ENCODE data around the gene KIAA1671. TPM values are rescaled to one million over a fixed set of nuclear protein-coding genes. Genes with fewer than 3 reads are reported as not detected.

KIAA1671 gene
- total and polyA plus RNA-seq, 2 donors: 4.1 to 8.0 TPM

DNA sequence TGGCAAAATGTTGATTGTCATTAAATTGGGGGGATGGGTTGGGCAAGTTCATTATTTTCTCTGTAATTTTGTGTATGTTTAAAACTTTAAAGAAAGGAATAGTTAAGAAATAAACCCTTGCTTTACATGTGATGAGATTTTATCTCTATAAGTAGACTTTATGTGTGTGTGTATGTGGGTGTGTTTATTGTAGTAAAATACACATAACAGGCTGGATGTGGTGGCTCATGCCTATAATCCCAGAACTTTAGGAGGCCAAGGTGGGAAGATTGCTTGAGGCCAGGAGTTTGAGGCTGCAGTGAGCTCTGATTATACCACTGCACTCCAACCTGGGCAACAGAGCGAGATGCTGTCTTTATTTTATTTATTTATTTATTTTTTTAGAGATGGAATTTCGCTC lies 83.2 kb downstream of the KIAA1671 start:
- Histone ChIP-seq H3K27ac (ENCODE audit: low read depth in 1 of 2, low read length in 1 of 2) (no peak overlapping the region), H3K27me3 (ENCODE audit: control insufficient read depth in 2 of 2, insufficient read depth in 1 of 2, low read length in 1 of 2) (no peaks in the 10 kb centered on the region), H3K9me3 (ENCODE audit: control insufficient read depth in 2 of 2, insufficient read depth in 1 of 2, low read length in 1 of 2) (no peaks in the 10 kb centered on the region), H3K4me1 (ENCODE audit: control insufficient read depth in 2 of 2, insufficient read depth in 2 of 2, low read length in 2 of 2) (no peaks in the 10 kb centered on the region), H3K36me3 (ENCODE audit: control insufficient read depth in 2 of 2, insufficient read depth in 2 of 2, low read length in 1 of 2) (no peaks in the 10 kb centered on the region), H3K4me3 (ENCODE audit: low read length in 2 of 2) (no peak overlapping the region)
- DNase-seq (ENCODE audit: low read depth in 6 of 9, low spot score in 9 of 9): no peak
- WGBS: 96% methylated on average over 2 of the region's 2 CpGs

DNA sequence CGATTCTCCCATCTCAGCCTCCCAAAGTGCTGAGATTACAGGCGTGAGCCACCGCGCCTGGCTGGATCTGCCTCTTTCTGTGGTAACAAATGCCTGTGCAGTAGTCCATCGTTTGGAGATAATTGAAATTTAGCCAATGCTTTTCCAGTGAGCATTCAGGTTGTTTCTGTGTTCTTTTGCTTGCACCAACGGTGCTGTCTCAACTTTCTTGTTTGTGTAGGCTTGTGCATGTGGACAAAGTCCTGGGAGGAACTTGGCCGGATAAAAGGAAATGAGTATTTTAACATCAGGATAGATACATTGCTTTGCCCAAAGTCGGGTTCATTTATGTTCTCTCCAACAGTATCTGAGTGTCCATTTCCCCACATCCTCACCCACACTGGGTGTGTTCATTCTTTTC lies 85.7 kb downstream of the KIAA1671 start:
- Histone ChIP-seq H3K4me1 (ENCODE audit: control insufficient read depth in 2 of 2, insufficient read depth in 2 of 2, low read length in 2 of 2) (no peaks in the 10 kb centered on the region), H3K36me3 (ENCODE audit: control insufficient read depth in 2 of 2, insufficient read depth in 2 of 2, low read length in 1 of 2) (no peaks in the 10 kb centered on the region), H3K27ac (ENCODE audit: low read depth in 1 of 2, low read length in 1 of 2) (no peak overlapping the region), H3K4me3 (ENCODE audit: low read length in 2 of 2) (no peak overlapping the region), H3K9me3 (ENCODE audit: control insufficient read depth in 2 of 2, insufficient read depth in 1 of 2, low read length in 1 of 2) (no peaks in the 10 kb centered on the region), H3K27me3 (ENCODE audit: control insufficient read depth in 2 of 2, insufficient read depth in 1 of 2, low read length in 1 of 2) (no peaks in the 10 kb centered on the region)
- 95% methylated on average over 8 of the region's 8 CpGs for WGBS
- DNase-seq (ENCODE audit: low read depth in 6 of 9, low spot score in 9 of 9): no peak

DNA sequence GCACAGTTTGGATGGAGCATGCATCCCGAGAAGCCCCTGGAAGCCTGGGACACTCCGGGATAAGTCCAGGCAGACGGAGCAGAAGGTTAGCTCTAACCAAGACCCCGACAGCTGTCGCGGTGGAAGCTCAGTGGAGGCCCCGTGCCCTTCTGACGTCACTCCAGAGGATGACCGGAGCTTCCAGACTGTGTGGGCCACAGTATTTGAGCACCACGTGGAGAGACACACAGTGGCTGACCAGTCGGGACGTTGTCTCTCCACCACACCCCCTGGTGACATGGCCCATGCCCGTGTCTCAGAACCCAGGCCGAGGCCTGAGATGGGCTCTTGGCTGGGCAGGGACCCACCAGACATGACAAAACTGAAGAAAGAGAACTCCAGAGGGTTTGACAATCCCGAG lies 86.3 kb downstream of the KIAA1671 start:
- no peak for DNase-seq (ENCODE audit: low read depth in 6 of 9, low spot score in 9 of 9)
- 96% methylated on average over 15 of the region's 15 CpGs for WGBS
- no peaks in the 10 kb centered on the region for H3K27me3 ChIP-seq (ENCODE audit: control insufficient read depth in 2 of 2, insufficient read depth in 1 of 2, low read length in 1 of 2)

DNA sequence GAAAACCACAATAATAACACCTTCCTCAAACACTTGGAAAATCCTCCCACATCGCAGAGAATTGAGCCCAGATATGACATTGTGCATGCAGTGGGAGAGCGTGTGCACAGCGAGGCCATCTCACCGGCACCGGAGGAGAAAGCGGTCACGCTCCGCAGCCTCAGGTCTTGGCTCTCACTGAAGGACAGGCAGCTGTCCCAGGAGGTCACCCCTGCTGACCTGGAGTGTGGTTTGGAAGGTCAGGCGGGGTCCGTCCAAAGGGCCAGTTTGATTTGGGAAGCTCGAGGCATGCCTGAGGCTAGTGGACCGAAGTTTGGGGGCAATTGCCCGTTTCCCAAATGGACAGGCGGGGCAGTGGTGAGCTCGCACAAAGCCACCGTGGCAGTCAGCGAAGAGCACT lies 86.7 kb downstream of the KIAA1671 start:
- no peaks in the 10 kb centered on the region for H3K36me3 ChIP-seq (ENCODE audit: control insufficient read depth in 2 of 2, insufficient read depth in 2 of 2, low read length in 1 of 2)
- WGBS: 96% methylated on average over 17 of the region's 17 CpGs
- no peak overlapping the region for H3K27ac ChIP-seq (ENCODE audit: low read depth in 1 of 2, low read length in 1 of 2)

More for the DNA sequence above, 86.3 kb downstream of the KIAA1671 start:
- H3K4me3 ChIP-seq (ENCODE audit: low read length in 2 of 2): no peak overlapping the region
- no peaks in the 10 kb centered on the region for H3K36me3 ChIP-seq (ENCODE audit: control insufficient read depth in 2 of 2, insufficient read depth in 2 of 2, low read length in 1 of 2)
- H3K9me3 ChIP-seq (ENCODE audit: control insufficient read depth in 2 of 2, insufficient read depth in 1 of 2, low read length in 1 of 2): no peaks in the 10 kb centered on the region
- H3K4me1 ChIP-seq (ENCODE audit: control insufficient read depth in 2 of 2, insufficient read depth in 2 of 2, low read length in 2 of 2): no peaks in the 10 kb centered on the region
- no peak overlapping the region for H3K27ac ChIP-seq (ENCODE audit: low read depth in 1 of 2, low read length in 1 of 2)

DNA sequence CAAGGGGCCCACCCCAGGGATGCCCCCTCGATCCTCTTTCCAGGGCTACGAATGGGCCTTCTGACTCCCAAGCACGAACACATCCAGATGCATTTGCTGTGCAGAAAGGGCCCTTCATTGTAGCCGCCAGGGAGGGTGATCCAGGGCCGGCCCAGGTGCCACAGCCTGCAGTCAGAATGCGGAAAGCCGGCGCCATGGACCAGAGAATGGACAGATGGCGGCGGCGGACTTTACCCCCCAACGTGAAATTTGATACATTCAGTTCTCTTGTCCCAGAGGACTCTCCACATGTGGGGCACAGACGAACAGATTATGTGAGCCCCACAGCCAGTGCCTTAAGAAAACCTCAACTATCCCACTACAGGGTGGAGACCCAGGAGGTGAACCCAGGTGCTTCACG lies 87.2 kb downstream of the KIAA1671 start:
- WGBS: 97% methylated on average over 14 of the region's 14 CpGs
- H3K36me3 ChIP-seq (ENCODE audit: control insufficient read depth in 2 of 2, insufficient read depth in 2 of 2, low read length in 1 of 2): no peaks in the 10 kb centered on the region
- no peak for DNase-seq (ENCODE audit: low read depth in 6 of 9, low spot score in 9 of 9)
- no peaks in the 10 kb centered on the region for H3K4me1 ChIP-seq (ENCODE audit: control insufficient read depth in 2 of 2, insufficient read depth in 2 of 2, low read length in 2 of 2)
- no peak overlapping the region for H3K4me3 ChIP-seq (ENCODE audit: low read length in 2 of 2)
- H3K27me3 ChIP-seq (ENCODE audit: control insufficient read depth in 2 of 2, insufficient read depth in 1 of 2, low read length in 1 of 2): no peaks in the 10 kb centered on the region
- no peak overlapping the region for H3K27ac ChIP-seq (ENCODE audit: low read depth in 1 of 2, low read length in 1 of 2)
- no peaks in the 10 kb centered on the region for H3K9me3 ChIP-seq (ENCODE audit: control insufficient read depth in 2 of 2, insufficient read depth in 1 of 2, low read length in 1 of 2)

More for the DNA sequence above, 86.7 kb downstream of the KIAA1671 start:
- Histone ChIP-seq H3K4me3 (ENCODE audit: low read length in 2 of 2) (no peak overlapping the region), H3K27me3 (ENCODE audit: control insufficient read depth in 2 of 2, insufficient read depth in 1 of 2, low read length in 1 of 2) (no peaks in the 10 kb centered on the region), H3K9me3 (ENCODE audit: control insufficient read depth in 2 of 2, insufficient read depth in 1 of 2, low read length in 1 of 2) (no peaks in the 10 kb centered on the region), H3K4me1 (ENCODE audit: control insufficient read depth in 2 of 2, insufficient read depth in 2 of 2, low read length in 2 of 2) (no peaks in the 10 kb centered on the region)
- no peak for DNase-seq (ENCODE audit: low read depth in 6 of 9, low spot score in 9 of 9)

DNA sequence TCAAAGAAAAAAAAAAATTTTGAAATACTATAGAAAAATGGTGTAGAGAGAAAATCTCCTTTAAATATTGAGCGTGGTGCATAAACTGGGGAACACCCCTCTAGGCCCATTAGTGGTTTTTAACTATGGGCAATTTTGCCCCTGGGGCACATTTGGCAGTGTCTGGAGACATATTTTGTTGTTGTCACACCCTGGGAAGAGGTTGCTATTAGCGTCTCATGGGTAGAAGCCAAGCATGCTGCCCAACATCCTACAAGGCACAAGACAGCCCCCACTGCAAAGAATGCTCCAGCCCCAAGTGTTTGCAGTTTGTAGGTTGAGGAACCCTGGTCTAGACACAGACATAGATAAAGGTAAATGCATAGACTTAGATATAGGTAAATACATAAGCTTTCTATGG lies 92.6 kb downstream of the KIAA1671 start:
- Histone ChIP-seq H3K4me1 (ENCODE audit: control insufficient read depth in 2 of 2, insufficient read depth in 2 of 2, low read length in 2 of 2) (no peaks in the 10 kb centered on the region), H3K27ac (ENCODE audit: low read depth in 1 of 2, low read length in 1 of 2) (no peak overlapping the region), H3K27me3 (ENCODE audit: control insufficient read depth in 2 of 2, insufficient read depth in 1 of 2, low read length in 1 of 2) (no peaks in the 10 kb centered on the region), H3K9me3 (ENCODE audit: control insufficient read depth in 2 of 2, insufficient read depth in 1 of 2, low read length in 1 of 2) (no peaks in the 10 kb centered on the region), H3K4me3 (ENCODE audit: low read length in 2 of 2) (no peak overlapping the region), H3K36me3 (ENCODE audit: control insufficient read depth in 2 of 2, insufficient read depth in 2 of 2, low read length in 1 of 2) (no peaks in the 10 kb centered on the region)
- 95% methylated on average over 2 of the region's 2 CpGs for WGBS
- DNase-seq (ENCODE audit: low read depth in 6 of 9, low spot score in 9 of 9): no peak

DNA sequence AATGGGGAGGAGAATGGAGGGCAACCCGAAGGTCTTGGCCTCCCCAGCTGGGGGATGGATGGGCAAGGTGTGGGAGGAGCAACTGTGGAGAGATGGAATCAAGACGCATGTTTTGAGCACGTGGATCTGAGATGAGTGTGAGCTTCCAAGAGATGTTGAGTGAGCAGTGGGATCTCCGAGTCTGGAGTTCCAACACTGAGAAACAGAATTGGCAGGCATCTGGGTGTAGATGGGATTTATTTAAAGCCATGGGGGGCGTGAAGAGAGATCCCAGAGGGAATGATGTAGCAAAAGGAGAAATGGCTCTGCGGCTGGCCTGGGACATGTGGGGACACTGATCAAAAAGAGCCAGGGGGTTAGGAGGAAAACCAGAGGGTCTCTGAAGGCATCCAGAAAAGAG lies 95.6 kb downstream of the KIAA1671 start:
- no peaks in the 10 kb centered on the region for H3K4me1 ChIP-seq (ENCODE audit: control insufficient read depth in 2 of 2, insufficient read depth in 2 of 2, low read length in 2 of 2)
- no peaks in the 10 kb centered on the region for H3K36me3 ChIP-seq (ENCODE audit: control insufficient read depth in 2 of 2, insufficient read depth in 2 of 2, low read length in 1 of 2)
- H3K27ac ChIP-seq (ENCODE audit: low read depth in 1 of 2, low read length in 1 of 2): no peak overlapping the region
- no peak overlapping the region for H3K4me3 ChIP-seq (ENCODE audit: low read length in 2 of 2)
- H3K27me3 ChIP-seq (ENCODE audit: control insufficient read depth in 2 of 2, insufficient read depth in 1 of 2, low read length in 1 of 2): no peaks in the 10 kb centered on the region
- peaks cover 0 to 5% of the 10 kb centered on the region in 2 donors for H3K9me3 ChIP-seq (ENCODE audit: control insufficient read depth in 2 of 2, insufficient read depth in 1 of 2, low read length in 1 of 2)
- 94% methylated on average over 6 of the region's 6 CpGs for WGBS
- no peak for DNase-seq (ENCODE audit: low read depth in 6 of 9, low spot score in 9 of 9)

DNA sequence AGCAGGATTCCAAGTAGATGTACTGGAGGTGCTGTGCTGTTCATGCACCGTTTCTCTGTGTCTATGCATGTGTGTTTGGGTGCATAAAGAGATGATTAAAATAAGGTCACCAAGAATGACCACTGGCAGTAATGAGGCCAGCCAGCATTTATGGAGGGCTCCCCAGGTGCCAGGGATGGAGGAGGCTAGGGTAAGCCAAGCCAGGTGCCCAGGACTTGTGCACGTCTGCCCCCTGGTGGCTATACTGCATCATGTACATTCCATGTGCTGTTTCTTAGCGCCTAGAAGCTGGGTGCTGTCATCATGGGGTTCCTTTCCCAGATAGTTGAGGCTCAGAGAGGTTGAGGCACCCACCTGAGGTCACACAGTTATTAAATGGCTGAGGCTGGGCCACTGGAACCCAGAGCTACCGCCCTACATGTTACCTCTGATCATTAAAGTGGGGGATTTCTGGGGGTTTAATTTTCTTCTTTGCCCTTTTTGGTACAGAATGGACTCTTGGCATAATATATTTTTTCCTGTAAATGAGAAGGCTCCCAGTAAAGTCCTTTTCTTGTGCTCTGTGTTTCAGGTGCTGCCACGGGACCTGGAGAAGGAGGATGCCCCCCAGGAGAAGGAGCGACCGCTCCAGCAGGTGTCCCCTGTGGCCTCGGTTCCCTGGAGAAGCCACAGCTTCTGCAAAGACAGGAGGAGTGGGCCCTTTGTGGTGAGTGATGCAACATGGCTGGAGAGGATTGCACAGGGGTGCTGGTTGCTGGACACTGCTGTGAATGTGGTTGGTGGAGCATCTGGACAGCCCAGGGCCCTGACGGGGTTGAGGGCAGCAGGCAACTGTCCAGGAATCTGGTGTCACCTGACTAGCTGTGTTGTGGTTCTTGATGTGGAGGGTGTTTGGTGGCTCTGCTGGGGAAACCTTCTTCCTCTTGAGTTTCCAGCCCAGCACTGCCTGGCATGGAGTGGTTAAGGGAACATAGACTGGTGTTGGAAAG lies 96.4 kb downstream of the KIAA1671 start:
- no peak overlapping the region for H3K27ac ChIP-seq (ENCODE audit: low read depth in 1 of 2, low read length in 1 of 2)

DNA sequence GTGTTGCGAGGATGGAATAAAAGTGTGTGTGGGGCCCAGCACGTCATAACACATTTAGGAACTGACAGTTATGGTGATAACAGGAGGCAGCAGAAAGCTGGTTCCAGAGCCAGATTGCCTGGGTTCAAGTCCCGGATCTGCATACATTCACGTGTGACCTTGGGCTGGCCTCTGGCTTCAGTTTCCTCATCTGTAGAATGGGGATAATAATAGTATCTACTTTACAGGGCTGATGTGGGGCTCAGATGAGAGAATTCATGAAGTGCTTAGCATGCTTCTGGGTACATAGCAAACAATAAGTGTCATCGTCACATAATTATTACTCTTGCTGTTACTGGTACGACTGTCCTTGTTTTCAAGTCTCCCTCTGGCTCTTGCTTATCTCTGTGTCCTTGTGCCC lies 97.3 kb downstream of the KIAA1671 start:
- Histone ChIP-seq H3K4me3 (ENCODE audit: low read length in 2 of 2) (no peak overlapping the region), H3K27me3 (ENCODE audit: control insufficient read depth in 2 of 2, insufficient read depth in 1 of 2, low read length in 1 of 2) (peaks cover 0 to 1% of the 10 kb centered on the region in 2 donors), H3K9me3 (ENCODE audit: control insufficient read depth in 2 of 2, insufficient read depth in 1 of 2, low read length in 1 of 2) (peaks cover 0 to 5% of the 10 kb centered on the region in 2 donors), H3K27ac (ENCODE audit: low read depth in 1 of 2, low read length in 1 of 2) (no peak overlapping the region), H3K4me1 (ENCODE audit: control insufficient read depth in 2 of 2, insufficient read depth in 2 of 2, low read length in 2 of 2) (no peaks in the 10 kb centered on the region), H3K36me3 (ENCODE audit: control insufficient read depth in 2 of 2, insufficient read depth in 2 of 2, low read length in 1 of 2) (no peaks in the 10 kb centered on the region)
- 98% methylated on average over 6 of the region's 6 CpGs for WGBS
- DNase-seq (ENCODE audit: low read depth in 6 of 9, low spot score in 9 of 9): no peak

More for the DNA sequence above, 96.4 kb downstream of the KIAA1671 start:
- H3K4me1 ChIP-seq (ENCODE audit: control insufficient read depth in 2 of 2, insufficient read depth in 2 of 2, low read length in 2 of 2): no peaks in the 10 kb centered on the region
- 52% methylated on average over 9 of the region's 9 CpGs for WGBS
- H3K9me3 ChIP-seq (ENCODE audit: control insufficient read depth in 2 of 2, insufficient read depth in 1 of 2, low read length in 1 of 2): peaks cover 0 to 5% of the 10 kb centered on the region in 2 donors
- no peaks in the 10 kb centered on the region for H3K27me3 ChIP-seq (ENCODE audit: control insufficient read depth in 2 of 2, insufficient read depth in 1 of 2, low read length in 1 of 2)
- DNase-seq (ENCODE audit: low read depth in 6 of 9, low spot score in 9 of 9): peak in 5 of 9 donors; percentile 48 to 79 (median 73)
- no peaks in the 10 kb centered on the region for H3K36me3 ChIP-seq (ENCODE audit: control insufficient read depth in 2 of 2, insufficient read depth in 2 of 2, low read length in 1 of 2)
- no peak overlapping the region for H3K4me3 ChIP-seq (ENCODE audit: low read length in 2 of 2)

All from thymus (tissue), 11 donors.